Gastrocnemius medialis (tissue), 4 donors: ENCODE data around the gene CXCL13.

ENCODE experiments used
- CTCF ChIP-seq, 5 experiments: fragments of 450-650 bp in 3 of 5; fragments of 200-600 bp in 2 of 5; sonication (generic) in 2 of 5; IDR thresholded peaks in 4 of 5; conservative IDR thresholded peaks in 1 of 5; 1 replicate in 4 of 5; 2 replicates in 1 of 5; pipeline ENCODE4 v1.5.1; 2016 to 2019; ENCODE audit warnings: antibody characterized with exemption in 5 of 5, mild to moderate bottlenecking in 3 of 5, moderate library complexity in 3 of 5
- POLR2A ChIP-seq, 2 donors: fragments of 450-650 bp; IDR thresholded peaks; one replicate each; pipeline ENCODE4 v1.6.1; 2017; ENCODE audit warnings: antibody characterized with exemption in 2 of 2, mild to moderate bottlenecking in 2 of 2, moderate library complexity in 2 of 2

DNA sequence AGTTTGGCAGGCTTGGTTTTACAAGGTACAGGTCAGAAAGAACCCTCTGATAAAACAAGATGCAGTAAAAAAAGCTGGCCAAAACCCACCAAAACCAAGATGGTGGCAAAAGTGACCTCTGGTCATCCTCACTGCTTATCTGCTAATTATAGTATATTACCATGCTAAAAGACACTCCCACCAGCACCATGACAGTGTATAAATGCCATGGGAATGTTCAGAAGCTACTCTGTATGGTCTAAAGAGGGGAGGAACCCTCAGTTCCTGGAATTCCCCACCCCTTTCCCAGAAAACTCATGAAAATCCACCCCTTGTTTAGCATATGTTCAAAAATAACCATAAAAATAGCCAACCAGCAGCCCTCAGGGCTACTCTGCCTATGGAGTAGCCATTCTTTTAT lies 38.1 kb upstream of the CXCL13 start:
- TF ChIP-seq POLR2A (IDR thresholded peaks at IDR 0.05) (no peak), CTCF (IDR thresholded peaks at IDR 0.05 in 4 of 5, conservative IDR thresholded peaks at IDR 0.05 in 1 of 5) (no peak)
